Measurements from ENCODE around the gene WHRN.

- TF ChIP-seq CTCF (IDR thresholded peaks at IDR 0.05), result no peak
- no peak for TF ChIP-seq POLR2AphosphoS5 (IDR thresholded peaks at IDR 0.05)
- no peak for TF ChIP-seq POLR2A (IDR thresholded peaks at IDR 0.05)
Measured at GRCh38 chr9:114362394-114362793, 142.9 kb downstream of the WHRN start.

Data from transverse colon (tissue), 4 donors.